ENCODE data around the gene CHRNA4. TPM values are rescaled to one million over a fixed set of nuclear protein-coding genes. Genes with fewer than 3 reads are reported as not detected.

CHRNA4 gene
- total and polyA plus RNA-seq, 2 donors (not counting 3 experiments of a cell fraction or from before 2014, with no cell fraction given): not detected

- no peak overlapping the region for H3K4me2 ChIP-seq (ENCODE audit: insufficient read depth, low read length)
- H3K27me3 ChIP-seq (ENCODE audit: control insufficient read depth in 2 of 2, insufficient read depth in 2 of 2, low read length in 2 of 2): no peaks in the 10 kb centered on the region
- no peak overlapping the region for H3K27ac ChIP-seq (ENCODE audit: insufficient read depth, low read depth, low read length)
- H3K79me2 ChIP-seq (ENCODE audit: control insufficient read depth, insufficient read depth, low read length): no peaks in the 10 kb centered on the region
- ChIA-PET CTCF (interaction anchor here (2.0 kb wide), 1 partner anchor 15 kb away, joined by 5 read pairs; no protein-coding TSS in a partner anchor), POLR2A (no interaction called here)
- H3K9ac ChIP-seq (replicated peaks; ENCODE audit: extremely low read depth, insufficient read depth, low read length): no peak overlapping the region
- FAIRE-seq: no peak
- no peak for DNase-seq (ENCODE audit: low read depth, low spot score)
- dilution Hi-C loops (cut with MboI; ENCODE audit: extremely low pct_ligation_motif_present, low sequenced_read_pairs): no loop called here
- no peaks in the 10 kb centered on the region for H3K4me1 ChIP-seq (ENCODE audit: control insufficient read depth, extremely low read depth, insufficient read depth, low read length)
- TF ChIP-seq, protein P1, sequence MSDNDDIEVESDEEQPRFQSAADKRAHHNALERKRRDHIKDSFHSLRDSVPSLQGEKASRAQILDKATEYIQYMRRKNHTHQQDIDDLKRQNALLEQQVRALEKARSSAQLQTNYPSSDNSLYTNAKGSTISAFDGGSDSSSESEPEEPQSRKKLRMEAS (IDR thresholded peaks at IDR 0.05; ENCODE audit: insufficient read depth, insufficient read length): no peak
- TF ChIP-seq FOS (IDR thresholded peaks at IDR 0.05; ENCODE audit: borderline replicate concordance, insufficient read depth, low read length) (no peak), MYC (IDR thresholded peaks at IDR 0.05; ENCODE audit: low read depth, low read length) (no peak)
- H3K9me1 ChIP-seq (replicated peaks; ENCODE audit: control insufficient read depth, extremely low read depth, insufficient read depth, low read length): no peaks in the 10 kb centered on the region
- H4K20me1 ChIP-seq (replicated peaks; ENCODE audit: control insufficient read depth, extremely low read depth, insufficient read depth, low read length): no peaks in the 10 kb centered on the region
- intact Hi-C loops (cut with micrococcal nuclease): no loop called here
- no peaks in the 10 kb centered on the region for H3K9me3 ChIP-seq (replicated peaks; ENCODE audit: control insufficient read depth, insufficient read depth, low read length)
- BruUV-seq (replicated peaks): no TSS peak
- no peak overlapping the region for H2AFZ ChIP-seq (ENCODE audit: low read depth, low read length)
- no peak overlapping the region for H3K4me3 ChIP-seq (replicated peaks in 1 of 3; ENCODE audit: insufficient read depth in 1 of 3, low read depth in 1 of 3, low read length in 3 of 3)
- H3K36me3 ChIP-seq (ENCODE audit: control insufficient read depth in 2 of 2, extremely low read depth in 1 of 2, insufficient read depth in 2 of 2, low read length in 2 of 2): no peaks in the 10 kb centered on the region
These were observed 36.1 kb upstream of the CHRNA4 start for GRCh38 chr20:63397155-63397843.

GRCh38 chr20:63396300-63396699 lies 35.2 kb upstream of the CHRNA4 start:
- H3K27me3 ChIP-seq (ENCODE audit: control insufficient read depth in 2 of 2, insufficient read depth in 2 of 2, low read length in 2 of 2): no peaks in the 10 kb centered on the region
- H2AFZ ChIP-seq (ENCODE audit: low read depth, low read length): no peak overlapping the region
- H3K27ac ChIP-seq (ENCODE audit: insufficient read depth, low read depth, low read length): no peak overlapping the region
- no peaks in the 10 kb centered on the region for H3K9me3 ChIP-seq (replicated peaks; ENCODE audit: control insufficient read depth, insufficient read depth, low read length)
- no peak overlapping the region for H3K9ac ChIP-seq (replicated peaks; ENCODE audit: extremely low read depth, insufficient read depth, low read length)
- no peak for TF ChIP-seq POLR2AphosphoS5 (IDR thresholded peaks at IDR 0.05; ENCODE audit: insufficient read depth, low read depth, low read length)
- no peak for TF ChIP-seq MYC (IDR thresholded peaks at IDR 0.05; ENCODE audit: low read depth, low read length)
- no peak for TF ChIP-seq EZH2 (IDR thresholded peaks at IDR 0.05; ENCODE audit: borderline replicate concordance, low read depth, low read length, severe bottlenecking)
- no peak for TF ChIP-seq POLR2A (IDR thresholded peaks at IDR 0.05; ENCODE audit: low read depth, low read length)
- no peak for TF ChIP-seq GATA2 (IDR thresholded peaks at IDR 0.05; ENCODE audit: insufficient read depth, insufficient read length, low read depth, low read length)
- TF ChIP-seq, protein P1 (IDR thresholded peaks at IDR 0.05; ENCODE audit: insufficient read depth, insufficient read length): no peak
- TF ChIP-seq, protein P2, sequence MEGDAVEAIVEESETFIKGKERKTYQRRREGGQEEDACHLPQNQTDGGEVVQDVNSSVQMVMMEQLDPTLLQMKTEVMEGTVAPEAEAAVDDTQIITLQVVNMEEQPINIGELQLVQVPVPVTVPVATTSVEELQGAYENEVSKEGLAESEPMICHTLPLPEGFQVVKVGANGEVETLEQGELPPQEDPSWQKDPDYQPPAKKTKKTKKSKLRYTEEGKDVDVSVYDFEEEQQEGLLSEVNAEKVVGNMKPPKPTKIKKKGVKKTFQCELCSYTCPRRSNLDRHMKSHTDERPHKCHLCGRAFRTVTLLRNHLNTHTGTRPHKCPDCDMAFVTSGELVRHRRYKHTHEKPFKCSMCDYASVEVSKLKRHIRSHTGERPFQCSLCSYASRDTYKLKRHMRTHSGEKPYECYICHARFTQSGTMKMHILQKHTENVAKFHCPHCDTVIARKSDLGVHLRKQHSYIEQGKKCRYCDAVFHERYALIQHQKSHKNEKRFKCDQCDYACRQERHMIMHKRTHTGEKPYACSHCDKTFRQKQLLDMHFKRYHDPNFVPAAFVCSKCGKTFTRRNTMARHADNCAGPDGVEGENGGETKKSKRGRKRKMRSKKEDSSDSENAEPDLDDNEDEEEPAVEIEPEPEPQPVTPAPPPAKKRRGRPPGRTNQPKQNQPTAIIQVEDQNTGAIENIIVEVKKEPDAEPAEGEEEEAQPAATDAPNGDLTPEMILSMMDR (IDR thresholded peaks at IDR 0.05; ENCODE audit: extremely low read depth in 1 of 2, insufficient read depth in 1 of 2, low read depth in 1 of 2, low read length in 2 of 2): no peak
- TF ChIP-seq JUN (IDR thresholded peaks at IDR 0.05; ENCODE audit: borderline replicate concordance, insufficient read depth, insufficient read length, low read depth): no peak
- no peaks in the 10 kb centered on the region for H4K20me1 ChIP-seq (replicated peaks; ENCODE audit: control insufficient read depth, extremely low read depth, insufficient read depth, low read length)
- H3K9me1 ChIP-seq (replicated peaks; ENCODE audit: control insufficient read depth, extremely low read depth, insufficient read depth, low read length): no peaks in the 10 kb centered on the region
- intact Hi-C loops (cut with micrococcal nuclease): no loop called here
- H3K79me2 ChIP-seq (ENCODE audit: control insufficient read depth, insufficient read depth, low read length): no peaks in the 10 kb centered on the region
- H3K4me3 ChIP-seq (replicated peaks in 1 of 3; ENCODE audit: insufficient read depth in 1 of 3, low read depth in 1 of 3, low read length in 3 of 3): no peak overlapping the region
- no peak for DNase-seq (ENCODE audit: low read depth, low spot score)
- dilution Hi-C loops (cut with MboI; ENCODE audit: extremely low pct_ligation_motif_present, low sequenced_read_pairs): no loop called here
- CTCF ChIA-PET: interaction anchor here (1.1 kb wide), 1 partner anchor 15 kb away, joined by 3 read pairs; no protein-coding TSS in a partner anchor
- no peaks in the 10 kb centered on the region for H3K36me3 ChIP-seq (ENCODE audit: control insufficient read depth in 2 of 2, extremely low read depth in 1 of 2, insufficient read depth in 2 of 2, low read length in 2 of 2)
- POLR2A ChIA-PET: no interaction called here
- H3K4me2 ChIP-seq (ENCODE audit: insufficient read depth, low read length): no peak overlapping the region
- FAIRE-seq: no peak
- H3K4me1 ChIP-seq (ENCODE audit: control insufficient read depth, extremely low read depth, insufficient read depth, low read length): no peaks in the 10 kb centered on the region
- BruUV-seq (replicated peaks): no TSS peak

Data from endothelial cell of umbilical vein (primary cell).